Measurements from ENCODE around the gene SCYGR8.

- TF ChIP-seq CTCF (IDR thresholded peaks at IDR 0.05), result no peak
- no peak for TF ChIP-seq REST (IDR thresholded peaks at IDR 0.05; ENCODE audit: insufficient read depth in 1 of 2, low read depth in 2 of 2, low read length in 1 of 2)
- TF ChIP-seq SIN3A (IDR thresholded peaks at IDR 0.05; ENCODE audit: borderline replicate concordance, insufficient read depth, low read depth, low read length), result no peak
- TF ChIP-seq POLR2AphosphoS5 (IDR thresholded peaks at IDR 0.05; ENCODE audit: low read depth, low read length), result no peak
- no peak for TF ChIP-seq TCF7L2 (IDR thresholded peaks at IDR 0.05; ENCODE audit: low read depth, low read length)
These were observed 27.8 kb upstream of the SCYGR8 start, which contains the start of gene SLC19A3 for GRCh38 chr2:227717687-227718567.

All from Panc1 (cell line).